HG03280 (cell line): Measurements from ENCODE around the gene GALNT6.

Source experiments
- ATAC-seq: cut with Tn5 transposase; IDR thresholded peaks from one replicate; pipeline ENCODE4 v1.9.1; 2021; ENCODE audit warnings: mild to moderate bottlenecking, moderate library complexity; ENCODE audit not compliant: unreplicated experiment

Gene GALNT6

DNA sequence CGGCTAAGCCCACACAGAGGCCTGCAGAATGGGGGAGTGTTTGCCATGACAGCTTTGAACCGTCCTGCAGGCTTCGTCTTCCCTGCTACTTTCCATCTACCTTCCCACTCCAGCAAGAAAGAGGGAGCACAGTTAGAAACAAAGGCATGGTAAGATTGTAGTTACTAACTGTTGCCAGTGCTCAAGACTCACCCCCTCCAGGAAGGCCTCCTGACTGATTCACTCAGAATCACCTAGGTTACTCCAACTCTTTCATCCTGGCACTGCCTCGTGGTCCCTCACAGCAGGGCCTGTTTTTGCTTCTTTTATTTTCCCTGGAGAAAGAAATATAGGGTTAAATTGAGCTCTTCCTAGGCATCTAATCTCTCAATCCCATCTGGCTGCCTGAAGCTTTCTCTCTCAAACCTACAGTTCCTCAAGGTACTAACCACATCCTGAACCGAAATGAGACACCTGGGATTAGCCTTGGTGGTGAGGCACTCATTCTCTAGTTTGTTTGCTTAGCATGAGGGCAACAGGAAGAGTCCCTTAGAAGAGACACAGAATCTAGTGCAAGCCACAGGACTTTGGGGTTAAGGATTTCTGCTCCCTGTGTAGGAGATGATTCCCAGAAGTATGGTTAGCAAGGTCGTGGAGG is 7.8 kb downstream of the GALNT6 start:
- ATAC-seq: no peak

DNA sequence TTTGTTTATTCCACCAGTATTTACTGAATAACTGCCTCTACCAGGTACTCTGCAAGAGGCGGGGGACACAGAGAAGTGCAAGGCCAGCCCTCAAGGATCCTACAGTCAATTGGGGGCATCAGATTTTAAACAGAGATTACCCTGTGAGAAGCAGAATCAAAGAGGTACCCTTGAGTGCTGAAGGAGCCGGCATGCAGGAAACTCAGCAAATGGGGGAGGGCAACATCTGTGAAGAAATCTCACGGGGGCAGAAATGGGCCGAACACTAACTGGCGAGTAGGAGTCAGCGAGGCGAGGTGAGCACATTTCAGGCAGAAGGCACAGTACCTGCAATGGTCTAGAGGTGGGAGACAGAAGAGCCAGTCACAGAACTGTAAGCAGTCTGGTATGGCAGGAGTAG is 9.0 kb downstream of the GALNT6 start:
- ATAC-seq: no peak

- no peak for ATAC-seq
Measured at GRCh38 chr12:51381226-51382079, 9.8 kb downstream of the GALNT6 start.

DNA sequence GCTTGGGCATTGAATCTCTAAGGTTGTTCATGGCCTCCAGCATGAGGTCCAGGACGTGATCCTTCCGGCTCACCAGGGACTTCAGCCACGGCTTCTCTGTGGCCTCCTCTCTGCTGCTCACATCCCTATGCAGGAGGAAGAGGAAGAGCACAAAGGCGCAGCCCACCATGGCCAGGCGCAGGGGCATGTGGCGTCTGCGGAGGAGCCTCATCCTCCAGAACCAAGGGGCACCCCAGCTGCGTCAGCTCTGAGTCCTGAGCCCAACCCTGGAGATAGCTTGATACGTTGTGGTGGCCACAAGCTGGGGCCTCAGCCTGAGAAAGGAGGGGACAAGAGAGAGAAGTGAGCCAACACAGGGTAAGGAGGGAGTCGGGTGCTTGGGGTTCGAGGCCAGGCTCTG is 11.6 kb downstream of the GALNT6 start:
- ATAC-seq: no peak

GRCh38 chr12:51378749-51379148 is 12.5 kb downstream of the GALNT6 start:
- ATAC-seq: no peak

- no peak for ATAC-seq
Measured at GRCh38 chr12:51377099-51377984, 13.9 kb downstream of the GALNT6 start.

DNA sequence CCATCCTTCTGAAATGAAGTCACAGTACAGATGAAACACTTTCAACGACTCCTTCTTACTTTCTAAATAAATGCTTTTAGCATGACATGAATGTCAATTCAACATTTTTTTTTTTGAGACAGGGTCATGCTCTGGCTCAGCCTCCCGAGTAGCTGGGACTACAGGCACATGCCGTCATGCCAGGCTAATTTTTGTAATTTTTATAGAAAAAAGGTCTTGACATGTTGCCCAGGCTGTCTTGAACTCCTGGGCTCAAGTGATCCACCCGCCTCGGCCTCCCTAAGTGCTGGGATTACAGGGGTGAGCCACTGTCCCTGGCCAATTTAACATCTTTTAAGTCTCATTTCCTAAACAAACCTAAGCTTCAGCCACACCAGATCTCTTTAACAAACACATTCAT is 16.4 kb downstream of the GALNT6 start:
- no peak for ATAC-seq

DNA sequence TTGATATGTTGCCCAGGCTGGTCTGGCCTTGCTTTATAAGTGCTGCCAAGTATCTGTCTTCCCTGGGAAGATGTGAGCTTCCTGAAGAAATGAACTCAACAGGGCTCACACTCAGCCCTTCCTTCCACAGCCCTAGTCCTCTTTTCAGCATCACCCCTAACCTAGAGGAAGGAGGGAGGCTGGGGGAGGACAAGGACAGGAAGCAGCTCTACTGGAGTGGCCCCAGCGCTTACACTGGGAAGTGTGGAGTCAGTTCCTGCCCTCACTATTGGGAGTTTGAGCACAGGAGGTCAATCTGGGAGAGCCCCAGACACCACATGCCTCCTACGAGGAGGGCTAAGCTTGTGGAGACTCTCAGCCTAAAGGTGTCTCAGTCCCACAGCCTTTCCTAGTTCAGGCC is 16.8 kb downstream of the GALNT6 start:
- ATAC-seq: no peak

DNA sequence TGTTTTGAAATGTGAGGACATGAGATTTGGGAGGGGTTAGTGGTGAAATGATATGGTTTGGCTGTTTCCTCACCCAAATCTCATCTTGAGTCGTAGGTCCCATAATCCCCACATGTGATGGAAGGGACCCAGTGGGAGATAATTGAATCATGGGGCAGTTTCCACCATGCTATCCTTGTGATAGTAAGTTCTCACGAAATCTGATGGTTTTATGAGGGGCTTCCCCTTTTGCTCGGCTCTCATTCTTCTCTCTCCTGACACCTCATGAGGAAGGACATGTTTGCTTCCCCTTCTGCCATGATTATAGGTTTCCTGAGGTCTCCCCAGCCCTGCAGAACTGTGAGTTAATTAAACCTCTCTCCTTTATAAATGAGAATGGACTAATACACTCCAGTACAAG is 18.0 kb downstream of the GALNT6 start:
- ATAC-seq: no peak

DNA sequence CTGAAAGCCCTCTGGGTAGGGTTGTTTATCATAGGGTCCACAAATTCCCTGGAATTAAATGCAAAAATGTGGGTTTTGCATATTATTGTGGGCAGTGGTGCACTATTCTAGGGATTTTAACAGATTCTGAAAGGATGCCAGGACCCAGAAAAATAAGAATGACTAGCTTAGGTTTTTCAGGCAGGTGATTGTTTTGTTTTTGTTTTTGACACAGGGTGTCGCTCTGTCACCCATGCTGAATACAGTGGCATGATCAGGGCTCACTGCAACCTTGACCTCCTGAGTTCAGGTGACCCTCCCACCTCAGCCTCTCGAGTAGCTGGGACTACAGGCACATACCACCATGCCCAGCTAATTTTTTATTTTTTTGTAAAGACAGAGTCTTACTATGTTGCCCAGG is 19.2 kb downstream of the GALNT6 start:
- ATAC-seq: no peak

DNA sequence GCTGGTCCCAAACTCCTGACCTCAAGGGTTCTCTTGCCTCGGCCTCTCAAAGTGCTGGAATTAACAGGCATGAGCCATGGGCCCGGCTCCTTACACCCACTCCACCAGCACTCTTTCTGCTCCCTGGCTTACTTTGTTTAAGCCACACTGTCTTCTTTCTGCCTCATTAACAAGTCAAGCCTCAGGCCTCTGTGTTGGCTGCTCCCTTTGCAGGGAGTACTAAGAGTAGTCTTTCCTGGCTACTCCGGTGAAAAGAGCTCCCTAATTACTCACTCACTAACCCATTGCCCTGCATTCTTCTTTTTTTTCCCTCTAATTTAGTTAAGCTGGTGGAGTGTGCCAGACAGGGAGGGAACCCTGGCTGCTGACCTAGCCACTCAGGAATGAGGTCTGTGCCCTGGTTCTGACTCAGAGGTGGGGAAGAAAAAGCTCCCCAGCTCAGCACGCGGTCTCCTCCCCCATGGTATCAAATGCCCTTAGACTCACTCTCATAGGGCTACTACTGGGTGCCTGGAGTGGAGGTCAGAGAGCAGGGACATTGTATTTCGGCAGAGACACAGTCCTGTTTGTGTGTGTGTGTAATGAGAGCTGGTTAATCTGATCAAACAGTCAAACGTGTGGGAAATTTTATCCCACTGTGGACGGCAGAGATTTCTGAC is 19.8 kb downstream of the GALNT6 start:
- no peak for ATAC-seq

DNA sequence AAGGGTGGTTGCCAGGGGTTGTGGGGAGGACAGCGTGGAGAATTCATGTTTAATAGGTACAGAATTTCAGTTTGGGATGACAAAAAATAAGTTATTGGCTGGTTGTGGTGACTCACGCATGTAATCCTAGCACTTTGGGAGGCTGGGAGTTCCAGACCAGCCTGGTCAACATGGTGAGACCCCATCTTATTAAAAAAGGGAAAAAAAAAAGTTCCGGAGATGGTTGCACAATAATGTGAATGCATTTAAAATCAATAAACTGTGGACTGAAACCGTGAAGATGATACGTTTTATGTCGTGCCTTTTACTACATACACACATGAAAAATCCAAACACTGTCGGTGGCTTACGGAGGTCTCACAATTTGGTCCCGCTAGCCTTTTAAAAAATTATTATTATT is 20.5 kb downstream of the GALNT6 start:
- no peak for ATAC-seq

DNA sequence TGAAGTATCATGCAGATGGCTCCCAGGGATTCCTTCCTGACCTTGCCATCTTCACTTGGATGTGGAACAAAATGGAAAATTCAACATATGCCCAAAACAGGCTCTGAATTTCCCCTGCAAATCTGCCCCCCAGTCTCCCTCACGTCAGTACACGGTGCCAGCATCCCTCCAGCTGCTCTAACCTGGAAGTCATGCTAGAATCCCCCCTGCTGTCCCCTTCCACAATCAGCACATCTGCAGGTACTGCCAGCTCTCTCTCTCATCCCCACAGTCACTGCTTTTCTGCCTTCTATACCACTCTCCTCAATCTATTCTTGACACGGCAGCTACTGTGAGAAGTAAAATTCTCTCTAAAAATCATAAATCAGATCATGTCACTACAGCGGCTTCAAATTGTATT is 21.6 kb downstream of the GALNT6 start:
- ATAC-seq: no peak

DNA sequence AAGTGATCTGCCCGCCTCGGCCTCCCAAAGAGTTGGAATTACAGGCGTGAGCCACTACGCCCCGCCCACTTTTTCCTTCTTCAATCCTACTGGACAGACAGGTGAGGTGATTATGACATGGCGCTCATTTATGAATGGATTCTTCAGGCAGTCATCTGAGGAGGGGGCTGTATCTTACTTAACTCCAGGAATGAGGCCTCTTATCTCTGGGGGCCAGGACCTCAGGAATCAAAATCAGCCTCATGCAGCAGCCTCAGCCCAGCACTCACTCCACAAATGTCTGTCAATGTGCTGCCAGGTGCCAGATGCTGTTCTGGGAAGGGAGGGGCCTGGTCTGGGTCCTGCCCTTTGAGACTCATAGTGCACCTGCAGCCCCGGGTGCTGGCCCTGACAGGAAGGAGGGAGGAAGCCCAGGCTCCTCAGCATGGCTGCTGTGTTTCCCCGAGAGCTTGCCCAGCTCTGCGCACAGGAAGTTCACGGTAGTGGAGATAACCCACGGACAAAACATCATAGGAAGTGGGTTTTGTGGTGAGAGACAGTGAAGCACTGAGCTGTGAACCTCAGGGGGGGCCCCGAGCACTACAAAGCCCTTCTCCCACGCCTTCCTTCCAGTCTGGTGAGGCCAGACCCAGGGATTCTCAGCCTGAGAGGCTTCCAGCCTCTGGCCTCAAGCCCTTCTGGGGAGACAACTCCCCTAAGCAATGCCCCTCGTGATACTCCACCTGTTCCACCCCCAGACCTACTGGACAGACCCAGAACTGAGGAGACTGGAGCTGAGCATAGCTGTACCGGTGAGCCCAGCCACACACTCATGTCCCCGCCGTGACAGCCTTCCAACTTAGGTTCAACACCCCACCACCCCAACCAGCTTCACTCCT is 22.3 kb downstream of the GALNT6 start:
- ATAC-seq: peak; percentile 97

GRCh38 chr12:51365276-51365675 is 25.9 kb downstream of the GALNT6 start:
- no peak for ATAC-seq

- no peak for ATAC-seq
Measured at GRCh38 chr12:51364001-51364400, 27.2 kb downstream of the GALNT6 start.

GRCh38 chr12:51362747-51363342 is 28.4 kb downstream of the GALNT6 start:
- ATAC-seq: no peak

DNA sequence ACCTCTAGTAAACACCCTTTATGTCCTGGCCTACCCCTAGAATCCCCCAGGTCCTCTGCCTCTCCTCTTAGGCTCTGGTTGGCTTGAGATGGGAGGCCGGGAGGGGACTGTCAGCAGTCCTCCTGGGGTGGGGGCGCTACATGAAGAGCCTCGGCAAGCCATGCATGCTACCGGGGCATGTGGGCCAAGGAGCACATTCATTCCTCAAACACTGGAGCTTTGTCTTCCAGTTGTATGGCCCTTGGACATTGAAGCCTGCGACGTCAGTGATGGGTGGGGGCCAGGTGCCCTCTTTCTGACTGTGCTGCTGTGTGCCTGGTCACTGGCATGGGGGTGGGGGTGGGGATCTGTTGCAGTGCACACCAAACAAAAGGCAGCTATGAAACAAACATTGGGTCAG is 28.9 kb downstream of the GALNT6 start:
- no peak for ATAC-seq

GRCh38 chr12:51361161-51362016 is 29.8 kb downstream of the GALNT6 start:
- ATAC-seq: no peak
